H1 (cell line): ENCODE data around the gene EXOC2. TPM values are rescaled to one million over a fixed set of nuclear protein-coding genes. Genes with fewer than 3 reads are reported as not detected.

Experiments
- CTBP2 ChIP-seq: IDR thresholded peaks from 2 replicates; pipeline ENCODE4 v1.7.0; 2011; ENCODE audit warnings: borderline replicate concordance, mild to moderate bottlenecking, moderate library complexity, mixed read lengths, low read length; ENCODE audit not compliant: insufficient read depth, insufficient read length
- SIN3A ChIP-seq, 2 experiments: IDR thresholded peaks in 1 of 2; conservative IDR thresholded peaks in 1 of 2; 2 replicates each; pipeline ENCODE4 v1.6.1; 2011 to 2012; ENCODE audit warnings: low read length in 2 of 2, improper control_type of control experiment in 1 of 2, low read depth in 1 of 2, mild to moderate bottlenecking in 1 of 2
- polyA plus RNA-seq, 7 experiments: library from polyadenylated mRNA; depleted of rRNA in 3 of 7; stranded (reverse) in 5 of 7; unstranded in 2 of 7; fragments of >200 nt in 5 of 7; fragments of 200-250 nt in 2 of 7; gene quantifications; 1 replicate in 5 of 7; 2 replicates in 1 of 7; 4 replicates in 1 of 7; pipeline versions ENCODE4 v1.2.1 to v1.2.3, GENCODE V29; 2011 to 2013; ENCODE audit warnings: missing spikeins in 2 of 7, mixed read lengths in 2 of 7
- total RNA-seq: library from RNA; stranded (reverse); fragmentation: NEBNext Ultra II Directional; extraction: Animal tissue kit (Norgen Biotek cat#: 25700); gene quantifications from 2 replicates; pipeline ENCODE4 v1.2.1, GENCODE V29; 2021
- TF ChIP-seq, protein P1 (sequence below): IDR thresholded peaks from 2 replicates; pipeline ENCODE4 v1.6.1; 2012; ENCODE audit warnings: inconsistent platforms

Gene EXOC2
- total and polyA plus RNA-seq, 2 of the 8 experiments (the other 6 are each of a cell fraction or from before 2014, with no cell fraction given), result 25.5 to 44.4 TPM

GRCh38 chr6:633611-634010, 59.3 kb downstream of the EXOC2 start (continued):
- TF ChIP-seq, protein P1, sequence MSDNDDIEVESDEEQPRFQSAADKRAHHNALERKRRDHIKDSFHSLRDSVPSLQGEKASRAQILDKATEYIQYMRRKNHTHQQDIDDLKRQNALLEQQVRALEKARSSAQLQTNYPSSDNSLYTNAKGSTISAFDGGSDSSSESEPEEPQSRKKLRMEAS, result no peak
- TF ChIP-seq CTBP2 (no peak), SIN3A (conservative IDR thresholded peaks at IDR 0.05 in 1 of 2, IDR thresholded peaks at IDR 0.05 in 1 of 2; ENCODE audit: low read depth in 1 of 2, low read length in 2 of 2) (no peak)
- TF ChIP-seq, all 59 proteins: peak for 0
